ENCODE results near the gene ARHGAP15.

DNA sequence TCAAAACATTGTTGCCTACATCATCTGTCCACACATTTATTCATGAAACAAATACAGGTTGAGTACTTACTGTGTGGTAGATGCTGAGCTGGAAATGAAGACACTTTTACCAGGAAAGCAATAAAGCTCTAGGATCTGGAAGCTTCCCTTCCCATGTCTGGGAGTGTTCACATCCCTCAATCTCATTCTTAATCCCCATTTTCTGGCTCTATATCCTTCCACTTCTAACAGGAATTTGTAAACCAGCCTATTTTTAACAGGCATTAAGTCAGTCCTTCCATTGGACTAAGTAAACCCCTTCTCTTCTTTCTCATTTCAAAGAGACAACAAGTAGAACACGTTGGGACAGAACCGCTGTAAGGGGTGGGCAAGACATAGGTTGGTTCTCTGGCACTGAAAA is 589.5 kb downstream of the ARHGAP15 start:
- TF ChIP-seq, protein P1, sequence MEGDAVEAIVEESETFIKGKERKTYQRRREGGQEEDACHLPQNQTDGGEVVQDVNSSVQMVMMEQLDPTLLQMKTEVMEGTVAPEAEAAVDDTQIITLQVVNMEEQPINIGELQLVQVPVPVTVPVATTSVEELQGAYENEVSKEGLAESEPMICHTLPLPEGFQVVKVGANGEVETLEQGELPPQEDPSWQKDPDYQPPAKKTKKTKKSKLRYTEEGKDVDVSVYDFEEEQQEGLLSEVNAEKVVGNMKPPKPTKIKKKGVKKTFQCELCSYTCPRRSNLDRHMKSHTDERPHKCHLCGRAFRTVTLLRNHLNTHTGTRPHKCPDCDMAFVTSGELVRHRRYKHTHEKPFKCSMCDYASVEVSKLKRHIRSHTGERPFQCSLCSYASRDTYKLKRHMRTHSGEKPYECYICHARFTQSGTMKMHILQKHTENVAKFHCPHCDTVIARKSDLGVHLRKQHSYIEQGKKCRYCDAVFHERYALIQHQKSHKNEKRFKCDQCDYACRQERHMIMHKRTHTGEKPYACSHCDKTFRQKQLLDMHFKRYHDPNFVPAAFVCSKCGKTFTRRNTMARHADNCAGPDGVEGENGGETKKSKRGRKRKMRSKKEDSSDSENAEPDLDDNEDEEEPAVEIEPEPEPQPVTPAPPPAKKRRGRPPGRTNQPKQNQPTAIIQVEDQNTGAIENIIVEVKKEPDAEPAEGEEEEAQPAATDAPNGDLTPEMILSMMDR (conservative IDR thresholded peaks at IDR 0.05 in 1 of 2, IDR thresholded peaks at IDR 0.05 in 1 of 2; ENCODE audit: low read depth in 1 of 2, low read length in 2 of 2) = no peak
- no peak for TF ChIP-seq EZH2 (IDR thresholded peaks at IDR 0.05; ENCODE audit: low read length, missing control alignments)

Data from fibroblast of lung (primary cell).